ENCODE data around the gene PPFIA2. TPM values are rescaled to one million over a fixed set of nuclear protein-coding genes. Genes with fewer than 3 reads are reported as not detected.

PPFIA2 gene
- total and polyA plus RNA-seq, 10 of the 15 experiments (the other 5 are each of a cell fraction or from before 2014, with no cell fraction given), result 0.06 to 0.39 (median 0.18) TPM; not detected in 6

- Histone ChIP-seq H3K36me3 (ENCODE audit: control insufficient read depth in 2 of 2, insufficient read depth in 2 of 2, low read length in 1 of 2) (no peaks in the 10 kb centered on the region), H3K9ac (ENCODE audit: control insufficient read depth, insufficient read depth, low read length) (no peak overlapping the region), H3K4me1 (ENCODE audit: control insufficient read depth, insufficient read depth, low read length) (no peaks in the 10 kb centered on the region), H3K79me2 (ENCODE audit: control insufficient read depth, insufficient read depth, low read length) (no peaks in the 10 kb centered on the region), H2AFZ (ENCODE audit: control insufficient read depth, low read depth, low read length) (no peak overlapping the region), H3K9me3 (replicated peaks; ENCODE audit: control insufficient read depth, insufficient read depth, low read length) (no peaks in the 10 kb centered on the region), H4K20me1 (ENCODE audit: control insufficient read depth, insufficient read depth) (no peaks in the 10 kb centered on the region), H3K27me3 (replicated peaks in 1 of 2; ENCODE audit: control insufficient read depth in 2 of 2, insufficient read depth in 2 of 2, low read length in 1 of 2) (no peaks in the 10 kb centered on the region), H3K4me2 (ENCODE audit: control insufficient read depth, insufficient read depth) (no peak overlapping the region), H3K4me3 (no peak overlapping the region), H3K27ac (ENCODE audit: control insufficient read depth, insufficient read depth) (no peak overlapping the region)
- FAIRE-seq (no peak), DNase-seq (ENCODE audit: low read depth, low spot score) (no peak), ATAC-seq (no peak)
- WGBS (ENCODE audit: insufficient coverage, insufficient replicate concordance, low lambda C conversion rate, missing lambda C conversion rate), result 50% methylated on average over 2 of the region's 2 CpGs
- no TSS peak for BruUV-seq (replicated peaks)
- ChIA-PET POLR2A (no interaction called here), RAD21 (ENCODE audit: unreplicated experiment) (no interaction called here), CTCF (no interaction called here), SMC1A (ENCODE audit: uncharacterized antibody, unreplicated experiment) (interaction anchor here (0.9 kb wide), 1 partner anchor 149 kb away, joined by 3 read pairs; no protein-coding TSS in a partner anchor)
- in situ Hi-C loops (cut with MboI) (no loop called here), intact Hi-C loops (cut with micrococcal nuclease; ENCODE audit: unreplicated experiment) (no loop called here)
- TF ChIP-seq ZNF207 (IDR thresholded peaks at IDR 0.05; ENCODE audit: borderline replicate concordance), result no peak
Measured at GRCh38 chr12:81729781-81730180, 29.4 kb downstream of the PPFIA2 start.

- Histone ChIP-seq H3K79me2 (ENCODE audit: control insufficient read depth, insufficient read depth, low read length) (no peaks in the 10 kb centered on the region), H2AFZ (ENCODE audit: control insufficient read depth, low read depth, low read length) (no peak overlapping the region), H3K27ac (ENCODE audit: control insufficient read depth, insufficient read depth) (no peak overlapping the region), H3K9me3 (replicated peaks; ENCODE audit: control insufficient read depth, insufficient read depth, low read length) (no peaks in the 10 kb centered on the region), H3K4me2 (ENCODE audit: control insufficient read depth, insufficient read depth) (no peak overlapping the region), H4K20me1 (ENCODE audit: control insufficient read depth, insufficient read depth) (no peaks in the 10 kb centered on the region), H3K27me3 (replicated peaks in 1 of 2; ENCODE audit: control insufficient read depth in 2 of 2, insufficient read depth in 2 of 2, low read length in 1 of 2) (no peaks in the 10 kb centered on the region), H3K9ac (ENCODE audit: control insufficient read depth, insufficient read depth, low read length) (no peak overlapping the region), H3K4me3 (no peak overlapping the region), H3K4me1 (ENCODE audit: control insufficient read depth, insufficient read depth, low read length) (no peaks in the 10 kb centered on the region), H3K36me3 (ENCODE audit: control insufficient read depth in 2 of 2, insufficient read depth in 2 of 2, low read length in 1 of 2) (no peaks in the 10 kb centered on the region)
- BruUV-seq (replicated peaks), result no TSS peak
- SMC1A ChIA-PET (ENCODE audit: uncharacterized antibody, unreplicated experiment), result interaction anchor here (0.7 kb wide), 1 partner anchor 153 kb away, joined by 3 read pairs; no protein-coding TSS in a partner anchor
- CTCF ChIA-PET, result interaction anchor here (1.2 kb wide), 1 partner anchor 14 kb away, joined by 3 read pairs; no protein-coding TSS in a partner anchor
- intact Hi-C loops (cut with micrococcal nuclease; ENCODE audit: unreplicated experiment), result no loop called here
- DNase-seq (ENCODE audit: low read depth, low spot score) (no peak), ATAC-seq (no peak), FAIRE-seq (no peak)
- RAD21 ChIA-PET (ENCODE audit: unreplicated experiment), result no interaction called here
- in situ Hi-C loops (cut with MboI), result no loop called here
- POLR2A ChIA-PET, result no interaction called here
- TF ChIP-seq YBX1 (IDR thresholded peaks at IDR 0.05), result no peak
- TF ChIP-seq MYB (IDR thresholded peaks at IDR 0.05; ENCODE audit: borderline replicate concordance, low read depth, low read length), result no peak
- TF ChIP-seq RAD21 (IDR thresholded peaks at IDR 0.05; ENCODE audit: insufficient read depth, low read depth, low read length), result no peak
- TF ChIP-seq NFIC (IDR thresholded peaks at IDR 0.05; ENCODE audit: low read depth, low read length), result no peak
- TF ChIP-seq GATAD2B (conservative IDR thresholded peaks at IDR 0.05; ENCODE audit: low read depth), result no peak
- TF ChIP-seq MYC (IDR thresholded peaks at IDR 0.05; ENCODE audit: insufficient read depth, insufficient read length, insufficient replicate concordance, low read length, severe bottlenecking), result no peak
- TF ChIP-seq RBBP5 (conservative IDR thresholded peaks at IDR 0.05), result no peak
- TF ChIP-seq SRF (IDR thresholded peaks at IDR 0.05; ENCODE audit: low read depth in 2 of 2, low read length in 2 of 2), result no peak
- no peak for TF ChIP-seq BCL11A (IDR thresholded peaks at IDR 0.05; ENCODE audit: low read depth, low read length)
- no peak for TF ChIP-seq EGR1 (IDR thresholded peaks at IDR 0.05; ENCODE audit: borderline replicate concordance in 1 of 2, low read depth in 2 of 2, low read length in 2 of 2)
- no peak for TF ChIP-seq SIN3A (IDR thresholded peaks at IDR 0.05; ENCODE audit: low read depth, low read length)
- TF ChIP-seq ZBTB4 (CRISPR knock-in tag; IDR thresholded peaks at IDR 0.05), result no peak
- no peak for TF ChIP-seq RELA (IDR thresholded peaks at IDR 0.05; ENCODE audit: borderline replicate concordance, partially characterized antibody)
- TF ChIP-seq RB1 (IDR thresholded peaks at IDR 0.05; ENCODE audit: borderline replicate concordance), result no peak
- TF ChIP-seq TARDBP (IDR thresholded peaks at IDR 0.05; ENCODE audit: borderline replicate concordance), result no peak
- no peak for TF ChIP-seq STAT3 (IDR thresholded peaks at IDR 0.05; ENCODE audit: low read depth, low read length)
Measured at GRCh38 chr12:81727391-81727790, 31.8 kb downstream of the PPFIA2 start.

Data from GM12878 (cell line).